SK-N-MC (cell line): ENCODE measurements around the gene CNNM3.

Experiments
- EZH2 ChIP-seq: fragments of 200-600 bp; sonication (generic); IDR thresholded peaks from one replicate; pipeline ENCODE4 v1.6.1; 2017; ENCODE audit warnings: antibody characterized with exemption
- POLR2AphosphoS5 ChIP-seq: IDR thresholded peaks from 2 replicates; pipeline ENCODE4 v1.6.1; 2012; ENCODE audit warnings: mild to moderate bottlenecking, low read depth, low read length, borderline replicate concordance

GRCh38 chr2:96863575-96864342 lies 47.7 kb downstream of the CNNM3 start:
- TF ChIP-seq POLR2AphosphoS5 = no peak
- no peak for TF ChIP-seq EZH2
